Right kidney (tissue), 9 donors: Measurements from ENCODE around the gene COL19A1.
A peak's percentile ranks its signal among the peaks of the same experiment; 100 is the strongest.
"Not testable (repeated sequence)": the region's sequence is repeated elsewhere in the genome, so short reads cannot be mapped to it uniquely, and the experiment has no call there.

Experiments
- DNase-seq: peaks from one replicate; pipeline ENCODE4 v3.0.0-alpha.2; 2016
- long read RNA-seq, 8 donors: transcript quantifications; one replicate each; lab custom pipeline, GENCODE V29; 2026

COL19A1 gene
- long read RNA-seq, donor 1: 0 reads
- long read RNA-seq, donor 2: 0 reads
- long read RNA-seq, donor 3: 0 reads
- long read RNA-seq, donor 4: 0 reads
- long read RNA-seq, donor 5: 0 reads
- long read RNA-seq, donor 6: 0 reads
- long read RNA-seq, donor 7, partial matches to known transcripts: 0 of 1 reads
- long read RNA-seq, donor 7, other reads (novel, unspliced or antisense): 0 of 1 reads
- long read RNA-seq, donor 8: 0 reads

GRCh38 chr6:69866351-69866769, at the start of gene COL19A1:
TSS of gene COL19A1 (plus strand) at chr6:69866556. CDS start at chr6:69879568, 13,012 bp downstream.
- peak; percentile 64 for DNase-seq

- no peak for DNase-seq
Observed at GRCh38 chr6:69816569-69816968, 49.8 kb upstream of the COL19A1 start.

GRCh38 chr6:69817358-69817757, 49.0 kb upstream of the COL19A1 start:
- DNase-seq: no peak

- DNase-seq: no peak
Observed at GRCh38 chr6:69818223-69818930, 48.0 kb upstream of the COL19A1 start.

DNA sequence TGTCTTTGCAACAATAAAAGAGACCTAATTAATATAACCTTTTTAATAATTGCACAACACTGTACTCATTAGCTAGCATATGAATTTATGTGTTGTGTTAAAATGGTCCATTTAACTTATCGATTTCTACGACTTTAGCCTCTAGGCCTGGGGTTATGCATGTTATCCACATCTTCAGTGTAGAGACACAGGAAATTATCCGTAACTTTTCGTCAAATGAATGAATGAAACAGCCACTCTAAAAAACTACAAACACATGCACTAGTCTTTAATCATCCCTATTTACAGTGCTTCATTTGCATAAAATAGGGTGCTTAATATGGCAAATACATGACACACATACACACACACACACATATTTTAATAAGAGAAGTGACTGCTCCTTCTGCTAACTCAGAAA, 47.2 kb upstream of the COL19A1 start:
- DNase-seq: no peak

DNA sequence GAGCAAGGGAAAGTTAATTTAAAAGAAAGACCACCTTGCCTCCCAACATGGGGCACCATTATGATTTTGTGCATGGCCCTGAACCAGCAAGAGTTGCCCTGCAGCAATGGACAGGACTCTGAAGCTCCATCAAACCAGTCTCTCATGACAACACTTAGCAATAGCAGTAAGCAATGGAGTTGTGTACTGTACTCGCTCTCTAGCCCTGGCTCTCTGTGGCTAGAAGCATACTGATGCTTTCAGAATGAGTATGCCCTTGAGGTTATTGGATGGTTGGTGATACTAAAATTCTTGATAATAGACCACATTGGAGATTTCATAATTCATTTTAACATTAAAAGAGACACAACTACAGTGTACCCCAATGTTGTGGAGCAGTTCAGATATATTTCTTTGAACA, 46.3 kb upstream of the COL19A1 start:
- no peak for DNase-seq

- no peak for DNase-seq
Observed at GRCh38 chr6:69820438-69820837, 45.9 kb upstream of the COL19A1 start.

DNA sequence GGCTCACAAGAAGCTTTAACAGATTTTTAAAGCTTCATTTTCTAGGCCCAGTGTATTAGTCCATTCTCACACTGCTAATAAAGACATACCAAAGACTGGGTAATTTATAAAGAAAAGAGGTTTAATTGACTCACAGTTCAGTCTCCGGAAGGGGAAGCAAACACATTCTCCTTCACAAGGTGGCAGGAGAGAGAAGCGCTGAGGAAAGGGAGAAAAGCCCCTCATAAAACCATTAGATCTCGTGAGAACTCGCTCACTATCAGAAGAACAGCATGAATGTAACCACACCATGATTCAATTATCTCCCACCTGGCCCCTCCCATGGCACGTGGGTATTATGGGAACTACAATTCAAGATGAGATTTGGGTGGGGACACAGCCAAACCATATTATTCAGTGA, 42.0 kb upstream of the COL19A1 start:
- DNase-seq: not testable (repeated sequence)

GRCh38 chr6:69825904-69826303, 40.5 kb upstream of the COL19A1 start:
- no peak for DNase-seq

- DNase-seq: no peak
Observed at GRCh38 chr6:69827276-69827893, 39.0 kb upstream of the COL19A1 start.

DNA sequence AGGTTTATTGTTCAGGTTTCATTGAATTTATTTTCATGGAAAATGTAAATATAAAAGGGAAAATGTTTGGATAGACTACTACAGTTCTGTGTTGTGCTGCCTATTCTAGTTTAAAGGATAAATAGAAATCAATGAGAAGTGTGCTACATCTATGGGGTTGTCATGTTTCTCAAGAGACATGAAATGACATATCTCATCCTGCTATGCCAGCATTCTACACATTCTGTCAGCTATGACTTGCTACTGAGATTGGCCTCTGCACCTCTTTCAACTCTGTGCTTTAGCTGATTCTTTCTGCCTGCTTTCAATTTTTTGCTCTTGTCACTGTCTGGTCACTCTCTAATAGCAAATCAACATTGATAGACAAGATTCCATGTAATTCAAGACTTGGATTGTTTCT, 33.8 kb upstream of the COL19A1 start:
- DNase-seq: no peak

- DNase-seq: peak; percentile 11
Observed at GRCh38 chr6:69835414-69836179, 30.8 kb upstream of the COL19A1 start.

DNA sequence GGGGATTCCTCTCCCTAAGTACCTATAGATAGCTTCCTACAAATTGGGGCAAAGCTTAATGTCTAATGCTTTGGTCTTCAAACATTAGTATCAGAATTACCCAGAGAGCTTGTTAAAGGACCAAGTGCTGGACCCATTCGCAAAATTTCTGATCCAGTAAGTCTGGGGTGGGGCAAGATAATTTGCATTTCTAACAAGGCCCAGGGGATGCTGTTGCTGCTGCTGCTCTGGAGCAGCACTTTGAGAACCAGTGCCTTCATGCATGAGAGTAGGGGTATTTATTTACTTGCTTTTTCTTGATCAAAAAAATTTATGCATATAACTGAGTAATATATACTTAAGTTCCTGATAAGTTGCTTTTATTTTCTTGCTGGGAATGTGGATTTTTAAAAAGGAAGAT, 24.5 kb upstream of the COL19A1 start:
- no peak for DNase-seq

DNA sequence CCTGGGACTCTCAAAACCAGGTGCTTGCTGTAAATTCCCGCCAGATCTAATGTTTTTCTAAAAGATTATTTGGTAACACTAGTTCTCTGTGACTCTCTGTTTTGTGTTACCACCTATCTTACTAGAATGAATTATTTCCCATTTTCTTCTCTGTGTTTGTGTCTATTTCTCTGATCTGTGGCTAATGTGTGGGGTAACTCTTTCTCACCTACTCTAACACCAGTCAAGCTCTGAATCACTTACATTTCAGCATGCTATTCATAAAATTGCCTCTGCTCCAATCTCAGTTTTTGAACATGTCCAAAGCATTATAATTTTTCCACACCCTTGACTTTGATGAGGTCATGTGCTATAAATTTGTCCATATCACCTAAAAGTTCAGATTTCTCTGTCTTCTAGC, 23.2 kb upstream of the COL19A1 start:
- no peak for DNase-seq

- DNase-seq: no peak
Observed at GRCh38 chr6:69846312-69846711, 20.0 kb upstream of the COL19A1 start.

- DNase-seq: no peak
Observed at GRCh38 chr6:69846770-69847491, 19.4 kb upstream of the COL19A1 start.

- no peak for DNase-seq
Observed at GRCh38 chr6:69847492-69847788, 18.9 kb upstream of the COL19A1 start.

DNA sequence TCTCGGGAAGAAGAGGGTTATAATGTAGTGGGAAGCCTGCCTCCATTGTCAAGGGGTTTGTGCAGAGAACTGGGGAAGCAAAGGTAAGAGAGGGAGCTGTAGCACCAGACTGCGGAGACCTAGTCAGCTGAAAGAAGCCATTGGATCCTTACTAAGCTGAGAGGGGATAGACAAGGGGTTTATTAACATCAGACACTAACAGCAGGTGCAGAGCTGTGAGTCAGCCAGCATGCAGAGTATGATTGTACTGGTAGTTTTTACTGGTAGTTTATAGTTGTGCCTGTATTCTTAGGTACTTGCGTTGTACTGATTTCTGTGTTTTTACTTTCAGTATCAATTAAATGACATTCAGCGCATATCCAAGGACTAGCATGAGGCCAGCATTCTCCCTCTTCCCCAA, 17.8 kb upstream of the COL19A1 start:
- no peak for DNase-seq

DNA sequence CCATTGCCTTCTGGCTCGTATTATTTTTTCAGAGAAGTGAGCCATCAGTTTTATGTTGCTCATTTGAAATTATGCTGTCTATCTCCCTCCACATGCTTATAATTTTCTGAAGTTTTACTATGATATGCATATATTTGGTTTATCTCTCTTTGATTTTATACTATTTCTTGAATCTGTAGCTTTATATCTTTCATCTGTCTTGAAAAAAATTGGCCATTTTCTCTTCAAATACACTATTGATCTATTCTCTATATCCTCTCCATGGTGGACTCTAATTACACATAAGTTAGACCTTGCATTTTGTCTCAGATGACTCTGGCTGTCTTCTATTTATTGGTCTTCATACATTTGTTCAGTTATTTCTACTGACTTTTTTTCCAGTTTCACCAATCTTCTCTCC, 13.7 kb upstream of the COL19A1 start:
- no peak for DNase-seq

- no peak for DNase-seq
Observed at GRCh38 chr6:69861986-69862385, 4.4 kb upstream of the COL19A1 start.

DNA sequence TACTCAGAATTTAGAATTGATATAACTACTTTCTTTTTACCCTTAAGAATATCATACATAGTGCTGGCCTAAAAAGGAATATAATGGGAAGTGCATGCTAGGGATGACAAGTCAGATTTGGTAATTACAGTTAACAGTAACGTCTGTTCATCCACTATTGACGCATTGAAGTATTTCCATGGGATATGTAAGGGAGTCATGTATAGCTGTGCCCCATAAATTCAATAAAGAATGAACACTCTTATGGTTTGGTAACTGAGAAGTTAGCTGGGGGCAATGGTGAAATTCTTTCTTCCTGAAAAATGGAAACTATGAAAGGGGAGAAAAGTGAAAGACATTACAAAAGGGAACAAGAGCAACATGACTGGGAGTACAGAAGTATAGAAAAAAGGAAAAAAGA, 2.6 kb upstream of the COL19A1 start:
- DNase-seq: no peak

DNA sequence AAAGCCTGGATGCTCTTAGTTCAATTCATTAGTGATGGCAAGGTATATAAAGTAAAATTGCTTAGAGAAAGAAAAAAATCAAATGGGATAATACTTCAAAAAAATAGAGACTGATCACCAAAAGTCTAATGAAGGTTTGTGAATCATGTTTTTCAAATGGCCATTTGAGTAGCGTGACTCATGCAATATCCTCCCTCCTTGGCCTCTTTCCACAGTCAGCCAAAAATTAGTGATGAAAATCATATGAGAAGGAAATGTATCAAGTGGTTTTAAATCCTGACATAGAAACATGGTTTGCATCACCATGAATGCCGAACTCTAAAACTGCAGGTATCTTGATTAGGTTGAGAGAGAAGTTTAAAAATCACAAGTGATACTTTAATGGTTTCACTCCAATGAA, 1.2 kb upstream of the COL19A1 start:
- no peak for DNase-seq
